Thymus (tissue), 11 donors: ENCODE measurements around the gene SSH2. TPM values are rescaled to one million over a fixed set of nuclear protein-coding genes. Genes with fewer than 3 reads are reported as not detected.
"Not testable (repeated sequence)": the region's sequence is repeated elsewhere in the genome, so short reads cannot be mapped to it uniquely, and the experiment has no call there.

Experiments
- DNase-seq, 9 donors: peaks; one replicate each; pipeline ENCODE4 v3.0.0-alpha.2; 2013; ENCODE audit warnings: low spot score in 9 of 9, low read depth in 6 of 9, missing footprints in 1 of 9
- H3K27ac ChIP-seq, 2 donors: one replicate each; pipeline ENCODE4 v1.5.1; 2013; ENCODE audit warnings: control low read depth in 1 of 2, low read depth in 1 of 2, low read length in 1 of 2, mild to moderate bottlenecking in 1 of 2, moderate library complexity in 1 of 2
- H3K27me3 ChIP-seq, 2 donors: one replicate each; pipeline ENCODE4 v1.5.1; 2013; ENCODE audit warnings: low read length in 1 of 2; ENCODE audit not compliant: control insufficient read depth in 2 of 2, insufficient read depth in 1 of 2
- H3K36me3 ChIP-seq, 2 donors: one replicate each; pipeline ENCODE4 v1.5.1; 2013; ENCODE audit warnings: low read length in 1 of 2, mild to moderate bottlenecking in 1 of 2, moderate library complexity in 1 of 2; ENCODE audit not compliant: control insufficient read depth in 2 of 2, insufficient read depth in 2 of 2
- H3K4me1 ChIP-seq, 2 donors: one replicate each; pipeline ENCODE4 v1.5.1; 2013; ENCODE audit warnings: low read length in 2 of 2; ENCODE audit not compliant: control insufficient read depth in 2 of 2, insufficient read depth in 2 of 2
- H3K4me3 ChIP-seq, 2 donors: one replicate each; pipeline ENCODE4 v1.5.1; 2013; ENCODE audit warnings: low read length in 2 of 2, control low read depth in 1 of 2, mild to moderate bottlenecking in 1 of 2
- H3K9me3 ChIP-seq, 2 donors: one replicate each; pipeline ENCODE4 v1.5.1; 2013; ENCODE audit warnings: low read length in 1 of 2, mild to moderate bottlenecking in 1 of 2; ENCODE audit not compliant: control insufficient read depth in 2 of 2, insufficient read depth in 1 of 2
- WGBS: extraction: QIAGEN DNeasy Blood & Tissue Kit; methylation state at CpG from one replicate; pipeline ENCODE4 v1.1.7; 2013; 5-methylcytosine and 5-hydroxymethylcytosine counted together
- polyA plus RNA-seq: library from polyadenylated mRNA; stranded (reverse); fragments of 200-250 nt; gene quantifications from one replicate; pipeline ENCODE4 v1.2.3, GENCODE V29; 2013
- total RNA-seq: library from RNA; stranded (reverse); fragments of 120-200 nt; gene quantifications from one replicate; pipeline ENCODE4 v1.2.4, GENCODE V29; 2013
- donor health status: healthy.

Gene SSH2
- total and polyA plus RNA-seq, 2 donors = 25.4 to 28.5 TPM

GRCh38 chr17:29857105-29857504, 72.9 kb downstream of the SSH2 start:
- not testable (repeated sequence) for DNase-seq, H3K27ac ChIP-seq, H3K4me1 ChIP-seq, H3K4me3 ChIP-seq, H3K9me3 ChIP-seq, H3K36me3 ChIP-seq, H3K27me3 ChIP-seq
- WGBS = 97% methylated on average over 4 of the region's 4 CpGs

GRCh38 chr17:29855686-29856085, 74.3 kb downstream of the SSH2 start:
- H3K4me1 ChIP-seq = peaks cover 0 to 3% of the 10 kb centered on the region in 2 donors
- no peak overlapping the region for H3K4me3 ChIP-seq
- no peak overlapping the region for H3K27ac ChIP-seq
- WGBS = 97% methylated on average over 1 of the region's 1 CpG
- H3K27me3 ChIP-seq = no peaks in the 10 kb centered on the region
- DNase-seq = no peak
- no peaks in the 10 kb centered on the region for H3K36me3 ChIP-seq
- H3K9me3 ChIP-seq = peaks cover 0 to 5% of the 10 kb centered on the region in 2 donors

GRCh38 chr17:29848737-29849136, 81.3 kb downstream of the SSH2 start:
- DNase-seq = no peak
- H3K36me3 ChIP-seq = peaks cover 0 to 5% of the 10 kb centered on the region in 2 donors
- H3K27ac ChIP-seq = no peak overlapping the region
- no peak overlapping the region for H3K4me3 ChIP-seq
- H3K9me3 ChIP-seq = no peaks in the 10 kb centered on the region
- WGBS = 98% methylated on average over 3 of the region's 3 CpGs
- H3K27me3 ChIP-seq = no peaks in the 10 kb centered on the region
- peaks cover 0 to 8% of the 10 kb centered on the region in 2 donors for H3K4me1 ChIP-seq

- DNase-seq = no peak
- Histone ChIP-seq H3K27me3 (no peaks in the 10 kb centered on the region), H3K36me3 (peaks cover 0 to 5% of the 10 kb centered on the region in 2 donors), H3K4me3 (no peak overlapping the region), H3K9me3 (no peaks in the 10 kb centered on the region), H3K27ac (no peak overlapping the region), H3K4me1 (peaks cover 0 to 8% of the 10 kb centered on the region in 2 donors)
- WGBS = 98% methylated on average over 3 of the region's 3 CpGs
Observed at GRCh38 chr17:29847527-29848400, 82.3 kb downstream of the SSH2 start.

GRCh38 chr17:29847118-29847517, 82.9 kb downstream of the SSH2 start:
- no peak overlapping the region for H3K27ac ChIP-seq
- H3K4me1 ChIP-seq = peaks cover 0 to 8% of the 10 kb centered on the region in 2 donors
- peaks cover 0 to 5% of the 10 kb centered on the region in 2 donors for H3K36me3 ChIP-seq
- DNase-seq = no peak
- WGBS = 99% methylated on average over 3 of the region's 3 CpGs
- no peaks in the 10 kb centered on the region for H3K27me3 ChIP-seq
- H3K4me3 ChIP-seq = no peak overlapping the region
- no peaks in the 10 kb centered on the region for H3K9me3 ChIP-seq

- over 99% methylated on average over 2 of the region's 2 CpGs for WGBS
Observed at GRCh38 chr17:29846298-29846697, 83.7 kb downstream of the SSH2 start.

GRCh38 chr17:29844339-29845048, 85.5 kb downstream of the SSH2 start:
- H3K4me3 ChIP-seq = no peak overlapping the region
- peaks cover 0 to 11% of the 10 kb centered on the region in 2 donors for H3K36me3 ChIP-seq
- H3K27ac ChIP-seq = no peak overlapping the region
- H3K9me3 ChIP-seq = no peaks in the 10 kb centered on the region
- H3K4me1 ChIP-seq = peaks cover 0 to 8% of the 10 kb centered on the region in 2 donors
- no peak for DNase-seq
- WGBS = 96% methylated on average over 1 of the region's 1 CpG
- H3K27me3 ChIP-seq = no peaks in the 10 kb centered on the region

More at GRCh38 chr17:29846298-29846697, 83.7 kb downstream of the SSH2 start:
- no peaks in the 10 kb centered on the region for H3K27me3 ChIP-seq
- H3K4me1 ChIP-seq = peaks cover 0 to 8% of the 10 kb centered on the region in 2 donors
- peaks cover 0 to 5% of the 10 kb centered on the region in 2 donors for H3K36me3 ChIP-seq
- H3K9me3 ChIP-seq = no peaks in the 10 kb centered on the region
- H3K4me3 ChIP-seq = no peak overlapping the region
- no peak for DNase-seq
- H3K27ac ChIP-seq = no peak overlapping the region

- Histone ChIP-seq H3K36me3 (peaks cover 7 to 10% of the 10 kb centered on the region in 2 donors), H3K9me3 (peaks cover 0 to 3% of the 10 kb centered on the region in 2 donors), H3K27me3 (no peaks in the 10 kb centered on the region), H3K4me3 (no peak overlapping the region), H3K4me1 (peaks cover 0 to 13% of the 10 kb centered on the region in 2 donors), H3K27ac (no peak overlapping the region)
- DNase-seq = no peak
Observed at GRCh38 chr17:29840884-29841283, 89.1 kb downstream of the SSH2 start.

- Histone ChIP-seq H3K4me1 (peaks cover 0 to 8% of the 10 kb centered on the region in 2 donors), H3K4me3 (no peak overlapping the region), H3K27ac (no peak overlapping the region), H3K9me3 (peaks cover 0 to 3% of the 10 kb centered on the region in 2 donors), H3K36me3 (peaks cover 7 to 10% of the 10 kb centered on the region in 2 donors), H3K27me3 (no peaks in the 10 kb centered on the region)
- DNase-seq = no peak
- 99% methylated on average over 1 of the region's 1 CpG for WGBS
Observed at GRCh38 chr17:29839656-29840055, 90.4 kb downstream of the SSH2 start.
